A673 (cell line): ENCODE data around the gene BOD1L2. TPM values are rescaled to one million over a fixed set of nuclear protein-coding genes. Genes with fewer than 3 reads are reported as not detected.

Experiments used
- BruUV-seq: library from RNA; stranded (reverse); fragments of 400-500 nt; replicated peaks from 2 replicates; lab custom pipeline; 2021; lab: Mats Ljungman, UMichigan
- CTCF ChIA-PET: fragments of 300-600 bp; sonication (Branson Sonifier 250); formaldehyde crosslinking; loops from one replicate; lab custom pipeline; 2022; ENCODE audit warnings: antibody characterized with exemption; lab: Charles Lee
- POLR2A ChIA-PET: fragments of 300-600 bp; sonication (Branson Sonifier 250); formaldehyde crosslinking; loops from one replicate; lab custom pipeline; 2022; ENCODE audit warnings: antibody characterized with exemption; ENCODE audit not compliant: low non-redundant PET; lab: Charles Lee
- DNase-seq: peaks from one replicate; pipeline ENCODE4 v3.0.0-alpha.2; 2015; ENCODE audit warnings: low spot score
- H3K27ac ChIP-seq: fragments of 200-600 bp; sonication (generic); 2 replicates; pipeline ENCODE4 v1.5.1; 2016; ENCODE audit warnings: mixed run types, low read depth, mild to moderate bottlenecking, mixed read lengths, antibody characterized with exemption, low read length; ENCODE audit not compliant: poor library complexity, severe bottlenecking
- H3K27me3 ChIP-seq: fragments of 200-600 bp; sonication (generic); replicated peaks from 2 replicates; pipeline ENCODE4 v1.6.1; 2017; ENCODE audit warnings: mixed run types, low read depth, mild to moderate bottlenecking, mixed read lengths, antibody characterized with exemption, low read length; ENCODE audit not compliant: insufficient read depth, poor library complexity
- H3K36me3 ChIP-seq: fragments of 200-600 bp; sonication (generic); 2 replicates; pipeline ENCODE4 v1.6.1; 2016; ENCODE audit warnings: mixed run types, mild to moderate bottlenecking, mixed read lengths, antibody characterized with exemption, low read length; ENCODE audit not compliant: insufficient read depth, poor library complexity, severe bottlenecking
- H3K4me1 ChIP-seq: fragments of 200-600 bp; sonication (generic); 2 replicates; pipeline ENCODE4 v1.6.1; 2017; ENCODE audit warnings: mixed run types, mild to moderate bottlenecking, mixed read lengths, antibody characterized with exemption, low read length; ENCODE audit not compliant: insufficient read depth, poor library complexity, severe bottlenecking
- H3K4me3 ChIP-seq: fragments of 200-600 bp; sonication (generic); 2 replicates; pipeline ENCODE4 v1.5.1; 2016; ENCODE audit warnings: low read depth, mixed run types, mild to moderate bottlenecking, mixed read lengths, low read length; ENCODE audit not compliant: poor library complexity, severe bottlenecking
- H3K9me3 ChIP-seq: fragments of 200-600 bp; sonication (generic); 2 replicates; pipeline ENCODE4 v1.6.1; 2016; ENCODE audit warnings: mixed run types, low read depth, mild to moderate bottlenecking, mixed read lengths, antibody characterized with exemption, low read length; ENCODE audit not compliant: poor library complexity, severe bottlenecking
- CTCF ChIP-seq: fragments of 300-800, 200-600 bp; sonication (generic); conservative IDR thresholded peaks from 2 replicates; pipeline ENCODE4 v1.5.1; 2017; ENCODE audit warnings: low read depth, mild to moderate bottlenecking, antibody characterized with exemption, low read length, moderate library complexity, mixed read lengths
- EZH2 ChIP-seq: fragments of 200-600 bp; sonication (generic); IDR thresholded peaks from 2 replicates; pipeline ENCODE4 v1.6.1; 2017; ENCODE audit warnings: borderline replicate concordance, low read depth, mild to moderate bottlenecking, mixed read lengths, antibody characterized with exemption, low read length; ENCODE audit not compliant: poor library complexity, severe bottlenecking
- intact Hi-C: fragments of 100-400 bp; cut with micrococcal nuclease; formaldehyde crosslinking; loops from one replicate; pipeline ENCODE4 v1.10.0; 2022; ENCODE audit not compliant: unreplicated experiment
- total RNA-seq: library from RNA; stranded (reverse); gene quantifications from 2 replicates; pipeline ENCODE4 v1.2.3, GENCODE V29; 2021

The BOD1L2 gene
- total RNA-seq, 1 experiment from 2014 or later = not detected

GRCh38 chr18:57122936-57123510 is 23.9 kb upstream of the BOD1L2 start:
- intact Hi-C loops = no loop called here
- Histone ChIP-seq H3K36me3 (no peaks in the 10 kb centered on the region), H3K27me3 (peaks cover 87% of the 10 kb centered on the region), H3K4me3 (no peak overlapping the region), H3K4me1 (no peaks in the 10 kb centered on the region), H3K9me3 (no peaks in the 10 kb centered on the region), H3K27ac (no peak overlapping the region)
- no TSS peak for BruUV-seq
- no peak for DNase-seq
- ChIA-PET POLR2A (no interaction called here), CTCF (no interaction called here)
- TF ChIP-seq EZH2 = no peak
- TF ChIP-seq CTCF = no peak

GRCh38 chr18:57125627-57126026 is 21.3 kb upstream of the BOD1L2 start:
- TF ChIP-seq EZH2 (no peak), CTCF (no peak)
- Histone ChIP-seq H3K36me3 (no peaks in the 10 kb centered on the region), H3K4me1 (no peaks in the 10 kb centered on the region), H3K9me3 (no peaks in the 10 kb centered on the region), H3K27me3 (peaks cover 92% of the 10 kb centered on the region), H3K27ac (no peak overlapping the region), H3K4me3 (no peak overlapping the region)
- ChIA-PET CTCF (no interaction called here), POLR2A (no interaction called here)
- DNase-seq = no peak
- BruUV-seq = no TSS peak
- intact Hi-C loops = no loop called here

GRCh38 chr18:57128220-57128932 is 18.5 kb upstream of the BOD1L2 start:
- ChIA-PET POLR2A (no interaction called here), CTCF (no interaction called here)
- no peaks in the 10 kb centered on the region for H3K4me1 ChIP-seq
- no peaks in the 10 kb centered on the region for H3K9me3 ChIP-seq
- BruUV-seq = no TSS peak
- no peak overlapping the region for H3K27ac ChIP-seq
- no peak overlapping the region for H3K4me3 ChIP-seq
- no peaks in the 10 kb centered on the region for H3K36me3 ChIP-seq
- intact Hi-C loops = no loop called here
- no peak for TF ChIP-seq EZH2
- no peak for TF ChIP-seq CTCF
- DNase-seq = no peak
- peaks cover 72% of the 10 kb centered on the region for H3K27me3 ChIP-seq
